Bronchial epithelial cell (primary cell): Measurements from ENCODE around the gene DPP6. TPM values are rescaled to one million over a fixed set of nuclear protein-coding genes. Genes with fewer than 3 reads are reported as not detected.

Experiments used
- DNase-seq: peaks from one replicate; pipeline ENCODE4 v3.0.0-alpha.2; 2010; ENCODE audit warnings: low read depth
- FAIRE-seq: peaks from 2 replicates; lab custom pipeline; 2011; peaks lifted over from hg19 to GRCh38; lab: Jason Lieb, UNC
- H3K27me3 ChIP-seq: 2 replicates; pipeline ENCODE4 v1.5.1; 2011; ENCODE audit warnings: low read length; ENCODE audit not compliant: control insufficient read depth, insufficient read depth
- H3K36me3 ChIP-seq: 2 replicates; pipeline ENCODE4 v1.5.1; 2011; ENCODE audit warnings: low read length; ENCODE audit not compliant: control insufficient read depth, insufficient read depth
- H3K4me3 ChIP-seq: 2 replicates; pipeline ENCODE4 v1.5.1; 2011; ENCODE audit warnings: mild to moderate bottlenecking, low read depth, low read length, control low read depth
- total RNA-seq: library from RNA; depleted of rRNA; stranded (reverse); fragments of >200 nt; gene quantifications from 2 replicates; pipeline ENCODE4 v1.2.1, GENCODE V29; 2014
- TF ChIP-seq, protein P1 (sequence below): IDR thresholded peaks from 2 replicates; pipeline ENCODE4 v1.5.1; 2011; ENCODE audit warnings: mild to moderate bottlenecking, moderate library complexity, low read length, control low read depth, inconsistent platforms; ENCODE audit not compliant: insufficient read depth, severe bottlenecking

DPP6 gene
- total RNA-seq, 1 donor from 2014 or later, result not detected

DNA sequence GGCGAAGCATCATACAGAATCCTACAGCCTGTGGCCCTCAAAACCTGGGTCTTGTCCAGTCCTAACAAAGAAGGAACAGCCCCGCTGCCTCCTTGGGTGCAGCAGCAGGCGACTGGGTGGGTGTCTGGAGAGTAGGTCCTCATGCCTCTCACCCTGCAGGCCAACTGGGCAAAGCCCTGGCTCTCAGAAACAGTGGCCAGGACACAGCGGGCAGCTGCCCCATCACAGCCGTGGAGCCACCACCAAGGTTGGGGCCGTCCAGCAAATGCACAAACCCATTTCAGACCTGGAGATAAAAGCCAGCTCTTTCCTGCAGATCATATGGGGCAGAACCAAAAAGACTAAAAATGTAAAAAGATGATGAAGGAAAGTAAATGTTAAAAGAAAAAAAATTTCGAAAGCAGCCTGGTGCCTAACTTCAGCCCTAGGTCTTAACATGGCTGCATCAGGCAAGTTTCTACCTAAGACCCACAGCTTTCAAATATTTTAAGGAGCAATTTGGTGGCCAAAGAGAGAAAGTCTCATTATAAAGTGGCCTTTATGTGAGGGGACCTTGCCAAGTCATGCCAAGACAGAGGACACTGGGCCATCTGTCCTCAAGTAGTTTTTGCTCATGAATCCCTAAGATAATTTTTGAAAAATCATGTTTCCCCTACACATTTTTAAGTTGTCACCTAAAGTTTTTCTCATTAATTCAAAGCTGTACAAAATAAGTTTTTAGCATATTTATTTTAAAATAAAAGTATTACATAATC, 808.6 kb downstream of the DPP6 start:
- no peak overlapping the region for H3K4me3 ChIP-seq
- TF ChIP-seq, protein P1, sequence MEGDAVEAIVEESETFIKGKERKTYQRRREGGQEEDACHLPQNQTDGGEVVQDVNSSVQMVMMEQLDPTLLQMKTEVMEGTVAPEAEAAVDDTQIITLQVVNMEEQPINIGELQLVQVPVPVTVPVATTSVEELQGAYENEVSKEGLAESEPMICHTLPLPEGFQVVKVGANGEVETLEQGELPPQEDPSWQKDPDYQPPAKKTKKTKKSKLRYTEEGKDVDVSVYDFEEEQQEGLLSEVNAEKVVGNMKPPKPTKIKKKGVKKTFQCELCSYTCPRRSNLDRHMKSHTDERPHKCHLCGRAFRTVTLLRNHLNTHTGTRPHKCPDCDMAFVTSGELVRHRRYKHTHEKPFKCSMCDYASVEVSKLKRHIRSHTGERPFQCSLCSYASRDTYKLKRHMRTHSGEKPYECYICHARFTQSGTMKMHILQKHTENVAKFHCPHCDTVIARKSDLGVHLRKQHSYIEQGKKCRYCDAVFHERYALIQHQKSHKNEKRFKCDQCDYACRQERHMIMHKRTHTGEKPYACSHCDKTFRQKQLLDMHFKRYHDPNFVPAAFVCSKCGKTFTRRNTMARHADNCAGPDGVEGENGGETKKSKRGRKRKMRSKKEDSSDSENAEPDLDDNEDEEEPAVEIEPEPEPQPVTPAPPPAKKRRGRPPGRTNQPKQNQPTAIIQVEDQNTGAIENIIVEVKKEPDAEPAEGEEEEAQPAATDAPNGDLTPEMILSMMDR, result no peak
- DNase-seq, result no peak
- no peaks in the 10 kb centered on the region for H3K36me3 ChIP-seq
- no peaks in the 10 kb centered on the region for H3K27me3 ChIP-seq
- FAIRE-seq, result no peak

DNA sequence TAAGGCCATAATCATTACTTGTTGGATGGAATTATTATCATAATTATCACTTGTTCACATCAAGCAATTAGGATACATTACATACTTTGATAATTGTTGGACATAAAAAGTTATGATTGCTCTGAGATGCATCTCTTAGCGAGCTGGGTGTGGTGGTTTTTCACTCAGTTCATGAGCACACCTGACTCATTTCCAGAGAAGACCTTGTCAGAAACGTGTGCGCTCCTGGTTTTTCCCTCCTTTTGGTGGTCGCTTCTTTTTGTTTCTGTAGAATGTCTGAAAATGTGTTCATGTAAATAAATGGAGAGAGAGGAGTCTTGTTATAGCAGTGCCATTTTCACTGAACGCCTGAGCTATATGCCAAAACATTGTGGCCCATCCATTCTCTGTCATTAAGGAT, 809.4 kb downstream of the DPP6 start:
- DNase-seq (no peak), FAIRE-seq (no peak)
- Histone ChIP-seq H3K27me3 (no peaks in the 10 kb centered on the region), H3K4me3 (no peak overlapping the region), H3K36me3 (no peaks in the 10 kb centered on the region)
- TF ChIP-seq, protein P1, result no peak

DNA sequence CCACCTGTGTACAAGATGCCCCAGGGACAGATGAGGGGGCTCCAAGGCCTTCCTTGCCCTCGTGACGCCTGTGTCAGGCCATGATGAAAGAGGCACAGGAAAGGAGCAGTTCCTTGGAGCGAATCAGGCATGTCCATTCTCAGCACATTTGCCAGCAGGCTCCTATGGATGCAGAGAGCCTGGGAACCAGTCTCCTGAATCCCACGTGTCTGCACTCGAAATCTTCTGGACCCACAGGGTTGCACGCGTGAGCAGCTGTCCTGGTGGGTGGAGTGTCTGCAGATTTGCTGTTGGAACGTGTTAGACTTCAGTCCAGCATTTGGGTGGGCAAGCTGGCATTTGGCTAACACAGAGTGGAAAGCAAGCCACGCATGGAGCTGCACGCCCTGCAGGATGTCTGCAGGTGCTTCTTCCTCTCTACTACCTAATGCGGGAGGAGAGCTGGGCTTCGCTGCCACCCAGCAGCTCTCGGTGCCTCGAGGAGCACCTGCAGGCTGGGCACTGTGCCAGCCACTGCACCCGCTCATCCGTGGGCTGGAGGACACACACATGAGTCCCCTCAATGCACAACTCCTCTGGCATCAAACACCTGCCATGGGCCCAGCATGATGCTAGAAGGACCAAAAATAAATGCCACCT, 810.1 kb downstream of the DPP6 start:
- DNase-seq (no peak), FAIRE-seq (no peak)
- H3K27me3 ChIP-seq, result no peaks in the 10 kb centered on the region
- no peak overlapping the region for H3K4me3 ChIP-seq
- no peaks in the 10 kb centered on the region for H3K36me3 ChIP-seq
- TF ChIP-seq, protein P1, result no peak

DNA sequence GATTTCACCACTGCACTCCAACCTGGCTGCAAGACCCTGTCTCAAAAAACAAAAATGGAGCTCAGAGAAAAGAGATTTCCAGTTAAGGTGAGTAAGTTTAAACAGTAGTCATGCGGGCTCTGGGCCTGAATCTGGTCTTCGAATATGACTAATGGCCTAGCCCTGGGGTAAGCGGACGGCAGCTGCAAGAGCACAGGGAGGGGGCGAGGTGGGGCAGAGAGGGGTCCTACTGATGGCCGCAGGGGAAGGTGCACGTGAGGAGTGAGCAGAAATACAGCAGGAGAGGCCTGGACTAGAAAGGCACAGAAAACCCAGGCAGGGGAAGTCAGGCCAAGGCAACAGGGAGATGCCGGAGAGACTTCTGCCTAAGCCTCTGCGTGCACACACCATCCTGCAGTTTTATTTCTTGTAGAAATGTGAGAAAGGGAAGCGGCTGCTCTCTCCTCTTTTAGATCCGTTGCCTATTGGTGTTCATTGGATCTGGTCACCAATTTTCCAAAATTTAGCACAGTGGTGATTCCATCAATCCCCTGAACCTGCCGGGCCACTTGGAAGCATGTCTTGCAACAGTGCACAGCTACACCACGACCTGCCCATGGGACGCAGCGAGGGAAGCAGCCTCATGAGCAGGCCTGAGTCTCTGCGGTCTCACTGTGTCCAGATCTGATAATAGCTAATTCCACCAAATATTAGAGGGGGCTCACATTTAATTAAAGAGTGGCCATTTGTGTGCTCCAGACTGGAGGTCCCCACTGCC, 811.7 kb downstream of the DPP6 start:
- TF ChIP-seq, protein P1, result no peak
- DNase-seq (no peak), FAIRE-seq (no peak)
- Histone ChIP-seq H3K27me3 (no peaks in the 10 kb centered on the region), H3K4me3 (no peak overlapping the region), H3K36me3 (no peaks in the 10 kb centered on the region)

DNA sequence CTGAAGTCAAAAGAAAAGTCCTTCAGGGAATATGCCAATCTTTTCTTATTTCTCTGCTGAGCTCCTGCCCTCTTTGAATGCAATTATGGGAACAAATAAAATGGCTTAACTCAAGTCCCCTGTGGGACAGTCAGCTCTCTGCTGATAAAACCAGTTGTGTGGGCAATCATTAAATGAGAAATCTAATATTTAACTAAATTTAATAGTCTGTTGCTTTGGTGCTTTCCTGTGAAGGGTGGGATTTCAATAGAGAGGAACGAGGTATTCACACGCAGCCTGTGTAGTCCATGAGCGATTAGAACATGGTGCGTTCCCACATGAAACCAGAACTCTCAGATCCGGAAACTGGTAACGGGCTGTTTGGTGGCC, 812.3 kb downstream of the DPP6 start:
- H3K36me3 ChIP-seq, result no peaks in the 10 kb centered on the region
- TF ChIP-seq, protein P1, result no peak
- H3K27me3 ChIP-seq, result no peaks in the 10 kb centered on the region
- FAIRE-seq, result no peak
- no peak overlapping the region for H3K4me3 ChIP-seq
- no peak for DNase-seq
